Coronary artery (tissue), 2 donors: ENCODE results near the gene CCDC154.
"Not testable (repeated sequence)": the region's sequence is repeated elsewhere in the genome, so short reads cannot be mapped to it uniquely, and the experiment has no call there.

Source experiments
- DNase-seq: peaks from one replicate; pipeline ENCODE4 v3.0.0-alpha.2; 2017; ENCODE audit warnings: low spot score
- H3K27ac ChIP-seq, 2 donors: fragments of 200-600 bp; sonication (generic); one replicate each; pipeline ENCODE4 v1.5.1; 2016 to 2019
- H3K4me3 ChIP-seq: fragments of 200-600 bp; sonication (generic); 2 replicates; pipeline ENCODE4 v1.5.1; 2016; ENCODE audit warnings: mild to moderate bottlenecking, moderate library complexity
- CTCF ChIP-seq: fragments of 200-600 bp; sonication (generic); IDR thresholded peaks from one replicate; pipeline ENCODE4 v1.5.1; 2019; ENCODE audit warnings: antibody characterized with exemption

CCDC154 gene

GRCh38 chr16:1446296-1447080, 2.1 kb upstream of the CCDC154 start:
- no peak overlapping the region for H3K27ac ChIP-seq
- no peak for DNase-seq
- no peak overlapping the region for H3K4me3 ChIP-seq
- no peak for TF ChIP-seq CTCF

GRCh38 chr16:1445518-1446203, 1.3 kb upstream of the CCDC154 start:
- no peak for TF ChIP-seq CTCF
- H3K4me3 ChIP-seq: no peak overlapping the region
- DNase-seq: no peak
- no peak overlapping the region for H3K27ac ChIP-seq

GRCh38 chr16:1444730-1445517, 568 bp upstream of the CCDC154 start:
- TF ChIP-seq CTCF: no peak
- no peak overlapping the region for H3K27ac ChIP-seq
- no peak for DNase-seq
- H3K4me3 ChIP-seq: no peak overlapping the region

GRCh38 chr16:1443403-1443973, 868 bp downstream of the CCDC154 start:
- Histone ChIP-seq H3K4me3 (no peak overlapping the region), H3K27ac (no peak overlapping the region)
- DNase-seq: no peak
- TF ChIP-seq CTCF: no peak

GRCh38 chr16:1442697-1443096, 1.7 kb downstream of the CCDC154 start:
- DNase-seq: no peak
- no peak overlapping the region for H3K4me3 ChIP-seq
- TF ChIP-seq CTCF: no peak

GRCh38 chr16:1441391-1441829, 2.9 kb downstream of the CCDC154 start:
- no peak for TF ChIP-seq CTCF
- no peak overlapping the region for H3K4me3 ChIP-seq
- H3K27ac ChIP-seq: no peak overlapping the region
- DNase-seq: no peak

More at GRCh38 chr16:1442697-1443096, 1.7 kb downstream of the CCDC154 start:
- H3K27ac ChIP-seq: no peak overlapping the region

GRCh38 chr16:1439699-1440074, 4.7 kb downstream of the CCDC154 start:
- H3K27ac ChIP-seq, H3K4me3 ChIP-seq, DNase-seq: not testable (repeated sequence)
